Raji (cell line): ENCODE results near the gene ACOXL.

Source experiments
- POLR2A ChIP-seq: IDR thresholded peaks from 2 replicates; pipeline ENCODE4 v1.6.1; 2011; ENCODE audit warnings: low read depth, low read length, control low read depth; ENCODE audit not compliant: insufficient read depth

Gene ACOXL

GRCh38 chr2:110718382-110718781, 14.0 kb upstream of the ACOXL start:
- TF ChIP-seq POLR2A, result no peak

- no peak for TF ChIP-seq POLR2A
These were observed 13.4 kb upstream of the ACOXL start for GRCh38 chr2:110718990-110719389.

- TF ChIP-seq POLR2A, result no peak
These were observed 11.8 kb upstream of the ACOXL start for GRCh38 chr2:110720547-110720946.

GRCh38 chr2:110724820-110725219, 7.6 kb upstream of the ACOXL start:
- no peak for TF ChIP-seq POLR2A

- no peak for TF ChIP-seq POLR2A
These were observed 7.0 kb upstream of the ACOXL start for GRCh38 chr2:110725370-110725769.

GRCh38 chr2:110725859-110726258, 6.5 kb upstream of the ACOXL start:
- no peak for TF ChIP-seq POLR2A

- no peak for TF ChIP-seq POLR2A
These were observed 6.1 kb upstream of the ACOXL start for GRCh38 chr2:110726285-110726684.

GRCh38 chr2:110727923-110728322, 4.5 kb upstream of the ACOXL start:
- TF ChIP-seq POLR2A, result no peak

- TF ChIP-seq POLR2A, result no peak
These were observed 3.3 kb upstream of the ACOXL start for GRCh38 chr2:110729106-110729505.

- TF ChIP-seq POLR2A, result no peak
These were observed 1.3 kb upstream of the ACOXL start for GRCh38 chr2:110731064-110731463.

GRCh38 chr2:110735366-110735765, 3.0 kb downstream of the ACOXL start:
- TF ChIP-seq POLR2A, result no peak

GRCh38 chr2:110737783-110738182, 5.4 kb downstream of the ACOXL start:
- TF ChIP-seq POLR2A, result no peak

- no peak for TF ChIP-seq POLR2A
These were observed 8.5 kb downstream of the ACOXL start for GRCh38 chr2:110740747-110741349.

- no peak for TF ChIP-seq POLR2A
These were observed 9.2 kb downstream of the ACOXL start for GRCh38 chr2:110741491-110741980.

- no peak for TF ChIP-seq POLR2A
These were observed 10.0 kb downstream of the ACOXL start for GRCh38 chr2:110742412-110742811.

- no peak for TF ChIP-seq POLR2A
These were observed 11.2 kb downstream of the ACOXL start for GRCh38 chr2:110743600-110743999.

GRCh38 chr2:110744429-110744828, 12.1 kb downstream of the ACOXL start:
- no peak for TF ChIP-seq POLR2A
